Right atrium auricular region (tissue), 2 donors: ENCODE data around the gene ARHGEF12. TPM values are rescaled to one million over a fixed set of nuclear protein-coding genes. Genes with fewer than 3 reads are reported as not detected.

Source experiments
- DNase-seq: peaks from one replicate; pipeline ENCODE4 v3.0.0-alpha.2; 2019; ENCODE audit warnings: low spot score
- H3K27ac ChIP-seq, 2 donors: fragments of 200-600 bp; sonication (generic); 1 replicate in 1 of 2; 2 replicates in 1 of 2; pipeline ENCODE4 v1.5.1; 2016 to 2019
- H3K27me3 ChIP-seq, 2 donors: fragments of 200-600 bp; sonication (generic); one replicate each; pipeline versions ENCODE4 v1.5.1 to v1.6.0; 2017 to 2019
- H3K36me3 ChIP-seq: fragments of 200-600 bp; sonication (generic); one replicate; pipeline ENCODE4 v1.5.1; 2016
- H3K4me1 ChIP-seq, 2 donors: fragments of 200-600 bp; sonication (generic); one replicate each; pipeline versions ENCODE4 v1.5.1 to v1.6.0; 2017 to 2019
- H3K4me3 ChIP-seq, 2 donors: fragments of 200-600 bp; sonication (generic); 1 replicate in 1 of 2; 2 replicates in 1 of 2; pipeline ENCODE4 v1.5.1; 2017 to 2019; ENCODE audit warnings: mild to moderate bottlenecking in 1 of 2, moderate library complexity in 1 of 2
- H3K9me3 ChIP-seq, 2 donors: fragments of 200-600 bp; sonication (generic); one replicate each; pipeline ENCODE4 v1.5.1; 2019
- CTCF ChIP-seq, 2 donors: fragments of 200-600 bp; sonication (generic); IDR thresholded peaks; one replicate each; pipeline ENCODE4 v1.5.1; 2019; ENCODE audit warnings: antibody characterized with exemption in 2 of 2
- total RNA-seq, 2 donors: library from RNA; depleted of rRNA; stranded (reverse); fragments of >200 nt; gene quantifications; one replicate each; pipeline ENCODE4 v1.1.0, GENCODE V29; 2016

Gene ARHGEF12
- total RNA-seq, 2 donors from 2014 or later = 84.0 to 87.2 TPM

DNA sequence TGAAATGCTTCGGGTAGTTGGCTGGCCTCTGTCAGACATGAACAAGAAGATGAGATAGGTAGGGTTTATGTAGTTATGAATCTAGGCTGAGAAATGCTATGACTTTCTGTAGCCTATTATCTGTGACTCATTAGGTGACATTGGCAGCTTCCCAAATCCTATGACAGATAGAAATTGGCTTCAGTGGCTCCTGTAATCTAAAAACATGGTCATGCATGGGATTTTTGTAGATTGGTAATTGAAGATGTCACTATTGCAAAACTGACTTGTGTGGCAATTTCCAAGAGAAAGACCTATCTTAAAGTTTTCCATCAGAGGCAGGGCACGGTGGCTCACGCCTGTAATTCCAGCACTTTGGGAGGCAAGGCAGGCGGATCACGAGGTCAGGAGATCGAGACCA is 145.9 kb downstream of the ARHGEF12 start:
- no peaks in the 10 kb centered on the region for H3K27me3 ChIP-seq
- no peak for TF ChIP-seq CTCF (IDR thresholded peaks at IDR 0.05)
- no peaks in the 10 kb centered on the region for H3K9me3 ChIP-seq
- no peak overlapping the region for H3K27ac ChIP-seq
- DNase-seq = no peak
- peaks cover 0 to 4% of the 10 kb centered on the region in 2 donors for H3K4me1 ChIP-seq
- no peak overlapping the region for H3K4me3 ChIP-seq
- H3K36me3 ChIP-seq = peaks cover 80% of the 10 kb centered on the region

GRCh38 chr11:120484722-120485121 is 148.5 kb downstream of the ARHGEF12 start:
- Histone ChIP-seq H3K36me3 (peaks cover 55% of the 10 kb centered on the region), H3K27me3 (no peaks in the 10 kb centered on the region), H3K4me3 (no peak overlapping the region), H3K27ac (no peak overlapping the region), H3K9me3 (no peaks in the 10 kb centered on the region), H3K4me1 (peaks cover 0 to 4% of the 10 kb centered on the region in 2 donors)
- DNase-seq = no peak
- no peak for TF ChIP-seq CTCF (IDR thresholded peaks at IDR 0.05)

DNA sequence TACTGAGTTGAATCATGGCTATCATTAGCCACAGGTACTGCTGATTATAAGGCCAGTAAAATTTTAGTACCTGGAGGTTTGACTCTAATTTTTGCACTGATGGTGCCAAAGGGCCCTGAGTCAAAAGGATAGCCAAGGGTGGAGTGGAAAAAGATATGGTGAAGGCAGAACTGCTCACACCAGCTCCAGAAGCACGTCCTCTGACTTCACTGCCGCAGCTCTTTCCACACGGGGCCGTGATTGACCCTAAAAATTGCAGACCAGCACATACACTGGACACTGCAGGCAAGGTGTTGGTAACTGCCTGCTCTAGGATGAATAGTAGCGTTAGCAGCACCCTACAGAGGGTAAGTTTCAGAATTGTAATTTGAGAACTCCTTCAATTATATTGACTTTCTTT is 149.9 kb downstream of the ARHGEF12 start:
- DNase-seq = no peak
- Histone ChIP-seq H3K36me3 (peaks cover 55% of the 10 kb centered on the region), H3K9me3 (no peaks in the 10 kb centered on the region), H3K27ac (no peak overlapping the region), H3K4me1 (peaks cover 0 to 4% of the 10 kb centered on the region in 2 donors), H3K27me3 (no peaks in the 10 kb centered on the region), H3K4me3 (no peak overlapping the region)
- no peak for TF ChIP-seq CTCF (IDR thresholded peaks at IDR 0.05)

GRCh38 chr11:120489799-120490198 is 153.6 kb downstream of the ARHGEF12 start:
- no peaks in the 10 kb centered on the region for H3K27me3 ChIP-seq
- peaks cover 0 to 4% of the 10 kb centered on the region in 2 donors for H3K4me1 ChIP-seq
- peaks cover 24% of the 10 kb centered on the region for H3K36me3 ChIP-seq
- DNase-seq = no peak
- H3K4me3 ChIP-seq = no peak overlapping the region
- H3K9me3 ChIP-seq = no peaks in the 10 kb centered on the region
- TF ChIP-seq CTCF (IDR thresholded peaks at IDR 0.05) = no peak
- H3K27ac ChIP-seq = no peak overlapping the region

DNA sequence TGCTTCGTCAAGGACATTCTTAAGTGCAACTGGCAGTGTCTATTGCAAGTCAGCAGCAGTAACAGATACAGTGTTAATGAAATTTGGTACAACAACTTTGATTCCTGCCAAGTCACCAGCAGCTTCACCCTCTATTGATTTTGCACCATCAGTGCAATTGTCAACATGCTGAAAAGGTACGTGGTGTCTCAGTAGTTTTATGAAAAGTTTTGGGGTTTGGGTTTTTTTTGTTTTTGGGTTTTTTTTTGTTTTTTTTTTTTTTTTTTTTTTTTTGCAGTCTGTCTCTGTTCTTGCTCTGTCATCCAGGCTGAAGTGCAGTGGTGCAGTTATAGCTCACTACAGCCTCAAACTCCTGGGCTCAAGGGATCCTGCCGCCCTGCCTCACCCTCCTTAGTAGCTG is 156.3 kb downstream of the ARHGEF12 start:
- Histone ChIP-seq H3K27me3 (no peaks in the 10 kb centered on the region), H3K4me3 (no peak overlapping the region), H3K4me1 (no peaks in the 10 kb centered on the region), H3K36me3 (peaks cover 10% of the 10 kb centered on the region), H3K27ac (no peak overlapping the region), H3K9me3 (no peaks in the 10 kb centered on the region)
- no peak for TF ChIP-seq CTCF (IDR thresholded peaks at IDR 0.05)
- DNase-seq = no peak

- Histone ChIP-seq H3K27ac (no peak overlapping the region), H3K9me3 (no peaks in the 10 kb centered on the region), H3K4me1 (no peaks in the 10 kb centered on the region), H3K4me3 (no peak overlapping the region), H3K36me3 (peaks cover 10% of the 10 kb centered on the region), H3K27me3 (no peaks in the 10 kb centered on the region)
- DNase-seq = no peak
- TF ChIP-seq CTCF (IDR thresholded peaks at IDR 0.05) = no peak
Observed at GRCh38 chr11:120494595-120494994, 158.4 kb downstream of the ARHGEF12 start.
